Activated CD8-positive, alpha-beta T cell treated with anti-CD3 and anti-CD28 coated beads for 36 hours (primary cell): ENCODE measurements around the gene TRIO. TPM values are rescaled to one million over a fixed set of nuclear protein-coding genes. Genes with fewer than 3 reads are reported as not detected.

ENCODE experiments used
- ATAC-seq: fragments of 200-7000 bp; cut with Tn5 transposase; one replicate; pipeline ENCODE4 v1.10.0; 2021; ENCODE audit warnings: mild to moderate bottlenecking, moderate library complexity
- CTCF ChIA-PET: fragments of 350-600 bp; sonication (Branson Sonifier 250); formaldehyde crosslinking; loops from one replicate; lab custom pipeline; 2021; ENCODE audit warnings: antibody characterized with exemption; lab: Charles Lee
- POLR2A ChIA-PET: fragments of 350-600 bp; sonication (Branson Sonifier 250); formaldehyde crosslinking; loops from one replicate; lab custom pipeline; 2021; ENCODE audit warnings: antibody characterized with exemption; lab: Charles Lee
- DNase-seq: peaks from one replicate; pipeline ENCODE4 v3.0.0-alpha.2; 2020
- H3K27ac Mint-ChIP-seq: one replicate; pipeline ENCODE4 v1.8.0; 2021; ENCODE audit warnings: mild to moderate bottlenecking, mixed read lengths
- H3K27me3 Mint-ChIP-seq: one replicate; pipeline ENCODE4 v1.8.0; 2021; ENCODE audit warnings: mixed read lengths
- H3K36me3 Mint-ChIP-seq: one replicate; pipeline ENCODE4 v1.8.0; 2021; ENCODE audit warnings: low read depth, mixed read lengths
- H3K4me1 Mint-ChIP-seq: one replicate; pipeline ENCODE4 v1.8.0; 2021; ENCODE audit warnings: low read depth, mixed read lengths
- H3K4me3 Mint-ChIP-seq: one replicate; pipeline ENCODE4 v1.8.0; 2021; ENCODE audit warnings: mild to moderate bottlenecking, moderate library complexity, mixed read lengths
- H3K9me3 Mint-ChIP-seq: one replicate; pipeline ENCODE4 v1.8.0; 2021; ENCODE audit warnings: mixed read lengths
- intact Hi-C: fragments of 100-400 bp; cut with micrococcal nuclease; formaldehyde crosslinking; loops from one replicate; pipeline ENCODE4 v1.10.0; 2022
- total RNA-seq, 2 experiments: library from RNA; stranded (reverse); gene quantifications; one replicate each; pipeline ENCODE4 v1.2.3, GENCODE V29; 2021
- TF ChIP-seq, protein P1 (sequence below): fragments of 200-600 bp; IDR thresholded peaks from one replicate; pipeline ENCODE4 v1.8.0; 2022; ENCODE audit warnings: antibody characterized with exemption, mild to moderate bottlenecking

TRIO gene
- total RNA-seq, 2 experiments from 2014 or later: 11.4 to 11.5 TPM

DNA sequence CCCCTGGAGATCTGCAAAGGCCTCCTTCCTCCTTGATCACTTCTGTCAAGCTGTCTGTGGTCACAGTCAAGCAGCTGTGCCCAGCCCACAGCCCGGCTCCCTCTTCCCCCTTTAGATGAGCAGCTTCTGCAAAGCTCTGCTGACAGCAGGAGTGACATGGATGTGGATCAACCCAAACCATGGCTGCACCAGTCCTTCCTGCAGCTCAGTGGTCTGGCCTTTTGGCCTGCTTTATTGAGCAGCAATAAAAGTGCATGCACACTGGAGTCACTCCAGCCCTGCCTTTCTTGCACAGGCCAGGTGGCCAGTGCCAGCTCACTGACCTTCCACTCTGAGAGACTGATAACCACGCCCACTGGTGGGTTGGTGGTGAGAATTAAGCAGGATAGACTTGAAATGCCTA is 347.2 kb downstream of the TRIO start:
- Mint-ChIP-seq H3K4me3 (no peak overlapping the region), H3K9me3 (no peaks in the 10 kb centered on the region), H3K27me3 (no peaks in the 10 kb centered on the region), H3K36me3 (peaks cover under 1% of the 10 kb centered on the region), H3K27ac (no peak overlapping the region), H3K4me1 (no peaks in the 10 kb centered on the region)
- ChIA-PET POLR2A (no interaction called here), CTCF (no interaction called here)
- ATAC-seq (no peak), DNase-seq (no peak)
- intact Hi-C loops: no loop called here
- TF ChIP-seq, protein P1, sequence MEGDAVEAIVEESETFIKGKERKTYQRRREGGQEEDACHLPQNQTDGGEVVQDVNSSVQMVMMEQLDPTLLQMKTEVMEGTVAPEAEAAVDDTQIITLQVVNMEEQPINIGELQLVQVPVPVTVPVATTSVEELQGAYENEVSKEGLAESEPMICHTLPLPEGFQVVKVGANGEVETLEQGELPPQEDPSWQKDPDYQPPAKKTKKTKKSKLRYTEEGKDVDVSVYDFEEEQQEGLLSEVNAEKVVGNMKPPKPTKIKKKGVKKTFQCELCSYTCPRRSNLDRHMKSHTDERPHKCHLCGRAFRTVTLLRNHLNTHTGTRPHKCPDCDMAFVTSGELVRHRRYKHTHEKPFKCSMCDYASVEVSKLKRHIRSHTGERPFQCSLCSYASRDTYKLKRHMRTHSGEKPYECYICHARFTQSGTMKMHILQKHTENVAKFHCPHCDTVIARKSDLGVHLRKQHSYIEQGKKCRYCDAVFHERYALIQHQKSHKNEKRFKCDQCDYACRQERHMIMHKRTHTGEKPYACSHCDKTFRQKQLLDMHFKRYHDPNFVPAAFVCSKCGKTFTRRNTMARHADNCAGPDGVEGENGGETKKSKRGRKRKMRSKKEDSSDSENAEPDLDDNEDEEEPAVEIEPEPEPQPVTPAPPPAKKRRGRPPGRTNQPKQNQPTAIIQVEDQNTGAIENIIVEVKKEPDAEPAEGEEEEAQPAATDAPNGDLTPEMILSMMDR: no peak

- intact Hi-C loops: no loop called here
- H3K36me3 Mint-ChIP-seq: no peaks in the 10 kb centered on the region
- H3K4me3 Mint-ChIP-seq: no peak overlapping the region
- no peaks in the 10 kb centered on the region for H3K27me3 Mint-ChIP-seq
- H3K27ac Mint-ChIP-seq: no peak overlapping the region
- DNase-seq: no peak
- POLR2A ChIA-PET: no interaction called here
- H3K4me1 Mint-ChIP-seq: peaks cover 2% of the 10 kb centered on the region
- no peaks in the 10 kb centered on the region for H3K9me3 Mint-ChIP-seq
- TF ChIP-seq, protein P1: no peak
- ATAC-seq: no peak
- CTCF ChIA-PET: no interaction called here
Measured at GRCh38 chr5:14491015-14491915, 348.1 kb downstream of the TRIO start.

DNA sequence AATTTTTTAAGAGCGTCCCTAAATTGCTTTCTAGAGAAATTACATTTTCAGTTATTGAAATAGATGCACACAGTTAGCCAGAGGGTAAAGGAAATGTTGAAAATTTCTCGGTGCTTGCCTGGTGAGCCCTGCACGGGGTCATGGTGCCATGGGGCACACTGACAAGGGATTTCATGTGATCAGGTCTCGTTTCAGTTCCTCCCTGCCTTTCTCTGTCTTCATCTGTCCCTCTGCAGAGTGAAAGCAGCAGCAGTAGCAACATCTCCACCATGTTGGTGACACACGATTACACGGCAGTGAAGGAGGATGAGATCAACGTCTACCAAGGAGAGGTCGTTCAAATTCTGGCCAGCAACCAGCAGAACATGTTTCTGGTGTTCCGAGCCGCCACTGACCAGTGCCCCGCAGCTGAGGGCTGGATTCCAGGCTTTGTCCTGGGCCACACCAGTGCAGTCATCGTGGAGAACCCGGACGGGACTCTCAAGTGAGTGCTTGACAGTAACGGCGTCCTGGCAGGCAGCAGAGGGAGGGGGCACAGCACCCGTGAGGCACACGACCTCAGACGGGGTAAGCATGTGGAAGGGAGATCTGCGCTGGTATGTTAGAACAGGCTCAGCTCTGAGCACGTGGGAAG is 349.3 kb downstream of the TRIO start:
- H3K27me3 Mint-ChIP-seq: no peaks in the 10 kb centered on the region
- ChIA-PET POLR2A (no interaction called here), CTCF (no interaction called here)
- H3K9me3 Mint-ChIP-seq: no peaks in the 10 kb centered on the region
- no peak overlapping the region for H3K4me3 Mint-ChIP-seq
- H3K36me3 Mint-ChIP-seq: no peaks in the 10 kb centered on the region
- ATAC-seq (no peak), DNase-seq (no peak)
- intact Hi-C loops: no loop called here
- H3K27ac Mint-ChIP-seq: no peak overlapping the region
- TF ChIP-seq, protein P1: no peak
- H3K4me1 Mint-ChIP-seq: peaks cover 2% of the 10 kb centered on the region

DNA sequence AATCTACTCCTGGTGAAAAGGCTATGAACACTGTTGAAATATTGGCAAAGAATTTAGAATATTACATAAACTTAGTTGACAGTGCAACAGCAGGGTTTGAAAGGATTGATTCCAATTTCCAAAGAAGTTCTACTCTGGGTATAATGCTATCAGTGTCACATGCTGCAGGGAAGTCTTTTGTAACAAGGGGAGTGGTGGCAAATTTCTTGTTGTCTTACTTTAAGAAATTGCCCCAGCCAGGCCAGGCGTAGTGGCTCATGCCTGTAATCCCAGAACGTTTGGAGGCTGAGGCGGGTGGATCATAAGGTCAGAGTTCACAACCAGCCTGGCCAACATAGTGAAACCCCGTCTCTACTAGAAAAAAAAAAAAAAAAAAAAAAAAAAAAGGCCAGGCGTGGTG is 352.2 kb downstream of the TRIO start:
- no peaks in the 10 kb centered on the region for H3K9me3 Mint-ChIP-seq
- no peak overlapping the region for H3K27ac Mint-ChIP-seq
- peaks cover 2% of the 10 kb centered on the region for H3K4me1 Mint-ChIP-seq
- TF ChIP-seq, protein P1: no peak
- CTCF ChIA-PET: interaction anchor here (1.0 kb wide), 1 partner anchor 96 kb away, joined by 5 read pairs; no protein-coding TSS in a partner anchor
- H3K36me3 Mint-ChIP-seq: no peaks in the 10 kb centered on the region
- H3K4me3 Mint-ChIP-seq: no peak overlapping the region
- ATAC-seq (no peak), DNase-seq (no peak)
- POLR2A ChIA-PET: interaction anchor here (0.7 kb wide), 1 partner anchor 49 kb away, joined by 3 read pairs; no protein-coding TSS in a partner anchor
- H3K27me3 Mint-ChIP-seq: no peaks in the 10 kb centered on the region
- intact Hi-C loops: no loop called here

- intact Hi-C loops: no loop called here
- H3K4me3 Mint-ChIP-seq: no peak overlapping the region
- ATAC-seq (no peak), DNase-seq (no peak)
- TF ChIP-seq, protein P1: no peak
- no peaks in the 10 kb centered on the region for H3K27me3 Mint-ChIP-seq
- H3K36me3 Mint-ChIP-seq: no peaks in the 10 kb centered on the region
- H3K9me3 Mint-ChIP-seq: no peaks in the 10 kb centered on the region
- ChIA-PET CTCF (interaction anchor here (1.1 kb wide), 1 partner anchor 151 kb away, joined by 3 read pairs; no protein-coding TSS in a partner anchor), POLR2A (no interaction called here)
- no peak overlapping the region for H3K27ac Mint-ChIP-seq
- peaks cover 2% of the 10 kb centered on the region for H3K4me1 Mint-ChIP-seq
Measured at GRCh38 chr5:14497311-14497710, 354.2 kb downstream of the TRIO start.
